ENCODE measurements around the gene SRGAP2C. TPM values are rescaled to one million over a fixed set of nuclear protein-coding genes. Genes with fewer than 3 reads are reported as not detected.
"Not testable (repeated sequence)": the region's sequence is repeated elsewhere in the genome, so short reads cannot be mapped to it uniquely, and the experiment has no call there.

The SRGAP2C gene
- total RNA-seq, 1 donor from 2014 or later = 65.3 TPM

- FAIRE-seq; H3K9me3 Mint-ChIP-seq (ENCODE audit: unreplicated experiment): not testable (repeated sequence)
Measured at GRCh38 chr1:121163850-121164757, 20.7 kb upstream of the SRGAP2C start.

GRCh38 chr1:121165296-121165695 lies 19.5 kb upstream of the SRGAP2C start:
- H2AFZ ChIP-seq (ENCODE audit: low read depth, low read length); H3K4me3 ChIP-seq (ENCODE audit: insufficient read depth, low read depth, low read length); H3K79me2 ChIP-seq (ENCODE audit: insufficient read depth, low read length); H3K36me3 ChIP-seq (ENCODE audit: insufficient read depth, low read length); H3K4me3 Mint-ChIP-seq (ENCODE audit: unreplicated experiment); H3K36me3 Mint-ChIP-seq (ENCODE audit: low read depth, unreplicated experiment); H3K27me3 Mint-ChIP-seq (ENCODE audit: low read depth, unreplicated experiment); H3K4me1 Mint-ChIP-seq (ENCODE audit: low read depth, unreplicated experiment); H4K20me1 ChIP-seq (ENCODE audit: insufficient read depth, low read length); H3K9me3 Mint-ChIP-seq (ENCODE audit: unreplicated experiment); H3K4me2 ChIP-seq (ENCODE audit: low read length); H3K27ac Mint-ChIP-seq (ENCODE audit: unreplicated experiment); FAIRE-seq; H3K9ac ChIP-seq (ENCODE audit: low read length); DNase-seq (ENCODE audit: low read depth); H3K9me3 ChIP-seq (ENCODE audit: insufficient read depth, low read depth, low read length); H3K27ac ChIP-seq (ENCODE audit: low read depth, low read length); H3K27me3 ChIP-seq (ENCODE audit: insufficient read depth, low read length); H3K4me1 ChIP-seq (ENCODE audit: insufficient read depth, low read length): not testable (repeated sequence)

More at GRCh38 chr1:121163850-121164757, 20.7 kb upstream of the SRGAP2C start:
- not testable (repeated sequence) for H3K27me3 Mint-ChIP-seq (ENCODE audit: low read depth, unreplicated experiment); H3K4me1 Mint-ChIP-seq (ENCODE audit: low read depth, unreplicated experiment); H3K4me3 ChIP-seq (ENCODE audit: insufficient read depth, low read depth, low read length); H3K27ac ChIP-seq (ENCODE audit: low read depth, low read length); H3K4me2 ChIP-seq (ENCODE audit: low read length); H3K27ac Mint-ChIP-seq (ENCODE audit: unreplicated experiment); H3K4me1 ChIP-seq (ENCODE audit: insufficient read depth, low read length); H3K27me3 ChIP-seq (ENCODE audit: insufficient read depth, low read length); H3K9me3 ChIP-seq (ENCODE audit: insufficient read depth, low read depth, low read length); H2AFZ ChIP-seq (ENCODE audit: low read depth, low read length); H3K9ac ChIP-seq (ENCODE audit: low read length); H3K79me2 ChIP-seq (ENCODE audit: insufficient read depth, low read length); H3K4me3 Mint-ChIP-seq (ENCODE audit: unreplicated experiment); H3K36me3 ChIP-seq (ENCODE audit: insufficient read depth, low read length); H3K36me3 Mint-ChIP-seq (ENCODE audit: low read depth, unreplicated experiment); H4K20me1 ChIP-seq (ENCODE audit: insufficient read depth, low read length)
- DNase-seq (ENCODE audit: low read depth) = peak; percentile 81

DNA sequence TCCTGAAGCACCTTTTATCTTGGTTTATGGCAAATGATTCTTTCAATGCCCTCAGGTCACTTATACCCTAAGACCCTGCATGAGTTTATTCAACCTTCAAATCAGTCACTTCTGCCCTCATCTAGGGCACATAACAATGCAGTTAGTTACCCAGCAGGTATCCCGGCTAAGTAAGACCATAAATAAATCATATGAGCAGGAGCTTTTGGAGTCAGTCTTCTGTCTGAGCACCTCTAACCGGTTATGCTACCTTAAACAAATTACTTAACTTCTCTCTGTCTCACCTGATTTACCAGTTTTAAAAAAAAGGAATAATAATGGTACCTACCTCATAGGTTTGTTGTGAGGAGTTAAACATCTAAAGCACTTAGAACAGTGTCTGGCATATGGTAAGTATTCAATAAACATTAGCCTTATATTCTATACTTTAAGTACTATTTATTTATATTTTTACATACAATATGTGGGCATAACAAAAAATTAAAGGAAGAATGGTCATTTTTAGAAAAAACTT lies 17.5 kb upstream of the SRGAP2C start:
- not testable (repeated sequence) for H4K20me1 ChIP-seq (ENCODE audit: insufficient read depth, low read length); H3K4me1 ChIP-seq (ENCODE audit: insufficient read depth, low read length); H3K4me3 ChIP-seq (ENCODE audit: insufficient read depth, low read depth, low read length); H2AFZ ChIP-seq (ENCODE audit: low read depth, low read length); H3K9me3 ChIP-seq (ENCODE audit: insufficient read depth, low read depth, low read length); H3K4me2 ChIP-seq (ENCODE audit: low read length); H3K27me3 Mint-ChIP-seq (ENCODE audit: low read depth, unreplicated experiment); H3K27ac ChIP-seq (ENCODE audit: low read depth, low read length); H3K27me3 ChIP-seq (ENCODE audit: insufficient read depth, low read length); H3K36me3 Mint-ChIP-seq (ENCODE audit: low read depth, unreplicated experiment); H3K36me3 ChIP-seq (ENCODE audit: insufficient read depth, low read length); H3K27ac Mint-ChIP-seq (ENCODE audit: unreplicated experiment); H3K4me3 Mint-ChIP-seq (ENCODE audit: unreplicated experiment); DNase-seq (ENCODE audit: low read depth); H3K4me1 Mint-ChIP-seq (ENCODE audit: low read depth, unreplicated experiment); H3K79me2 ChIP-seq (ENCODE audit: insufficient read depth, low read length); H3K9me3 Mint-ChIP-seq (ENCODE audit: unreplicated experiment); H3K9ac ChIP-seq (ENCODE audit: low read length); FAIRE-seq

DNA sequence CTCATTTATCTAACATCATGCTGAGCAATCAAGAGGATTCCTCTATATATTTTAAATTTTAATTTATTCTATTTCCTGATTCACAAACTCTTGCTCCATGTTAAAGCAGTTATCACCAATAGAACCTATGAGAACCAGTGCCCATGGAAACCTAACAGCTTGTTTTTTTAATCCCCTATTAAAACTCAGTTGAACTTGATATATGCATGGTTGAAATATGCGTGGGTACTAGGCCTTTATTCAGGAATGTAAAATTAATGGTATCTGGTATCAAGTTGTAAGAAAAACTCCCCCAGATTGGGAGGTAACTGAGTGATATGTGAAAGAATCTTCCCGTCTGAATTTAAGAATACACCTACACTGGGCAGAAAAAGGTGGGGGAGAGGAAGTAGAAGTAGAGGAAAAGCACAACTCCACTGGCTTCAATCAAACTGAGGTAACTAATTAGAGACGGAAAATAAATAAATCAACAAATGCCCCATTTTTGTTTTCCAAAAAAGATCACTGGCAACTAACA lies 16.6 kb upstream of the SRGAP2C start:
- not testable (repeated sequence) for H3K27me3 Mint-ChIP-seq (ENCODE audit: low read depth, unreplicated experiment)

DNA sequence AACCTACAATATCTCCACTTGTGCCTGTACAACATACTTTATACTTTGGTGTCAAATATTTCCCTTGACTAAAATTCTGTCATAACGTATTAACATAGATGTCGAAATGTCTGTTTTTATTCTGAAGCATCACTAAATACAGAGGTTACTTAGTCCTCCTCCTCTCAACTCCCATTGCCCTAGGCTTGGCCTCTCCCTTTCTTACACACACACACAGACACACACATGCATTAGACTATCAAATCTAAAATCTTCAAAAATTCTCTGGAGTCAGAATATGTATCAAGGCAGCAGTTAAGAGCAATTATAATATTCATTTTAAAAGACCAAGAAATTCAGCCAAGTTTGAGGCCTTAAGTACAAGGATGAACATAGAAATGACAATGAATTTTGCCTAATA lies 8.1 kb upstream of the SRGAP2C start:
- not testable (repeated sequence) for H3K4me3 Mint-ChIP-seq (ENCODE audit: unreplicated experiment); H3K27ac Mint-ChIP-seq (ENCODE audit: unreplicated experiment); H3K4me2 ChIP-seq (ENCODE audit: low read length); H3K9me3 ChIP-seq (ENCODE audit: insufficient read depth, low read depth, low read length); H4K20me1 ChIP-seq (ENCODE audit: insufficient read depth, low read length); DNase-seq (ENCODE audit: low read depth); FAIRE-seq; H3K27me3 ChIP-seq (ENCODE audit: insufficient read depth, low read length); H2AFZ ChIP-seq (ENCODE audit: low read depth, low read length); H3K9me3 Mint-ChIP-seq (ENCODE audit: unreplicated experiment); H3K9ac ChIP-seq (ENCODE audit: low read length); H3K4me1 ChIP-seq (ENCODE audit: insufficient read depth, low read length); H3K4me3 ChIP-seq (ENCODE audit: insufficient read depth, low read depth, low read length); H3K79me2 ChIP-seq (ENCODE audit: insufficient read depth, low read length); H3K36me3 ChIP-seq (ENCODE audit: insufficient read depth, low read length); H3K27ac ChIP-seq (ENCODE audit: low read depth, low read length); H3K4me1 Mint-ChIP-seq (ENCODE audit: low read depth, unreplicated experiment); H3K27me3 Mint-ChIP-seq (ENCODE audit: low read depth, unreplicated experiment); H3K36me3 Mint-ChIP-seq (ENCODE audit: low read depth, unreplicated experiment)

More for the DNA sequence above, 16.6 kb upstream of the SRGAP2C start:
- H3K4me2 ChIP-seq (ENCODE audit: low read length); H3K4me3 Mint-ChIP-seq (ENCODE audit: unreplicated experiment); DNase-seq (ENCODE audit: low read depth); H3K27me3 ChIP-seq (ENCODE audit: insufficient read depth, low read length); H3K27ac Mint-ChIP-seq (ENCODE audit: unreplicated experiment); H3K79me2 ChIP-seq (ENCODE audit: insufficient read depth, low read length); H3K4me1 Mint-ChIP-seq (ENCODE audit: low read depth, unreplicated experiment); H3K27ac ChIP-seq (ENCODE audit: low read depth, low read length); H3K9me3 Mint-ChIP-seq (ENCODE audit: unreplicated experiment); H3K4me1 ChIP-seq (ENCODE audit: insufficient read depth, low read length); H3K36me3 ChIP-seq (ENCODE audit: insufficient read depth, low read length); H3K4me3 ChIP-seq (ENCODE audit: insufficient read depth, low read depth, low read length); H3K9ac ChIP-seq (ENCODE audit: low read length); H2AFZ ChIP-seq (ENCODE audit: low read depth, low read length); H3K9me3 ChIP-seq (ENCODE audit: insufficient read depth, low read depth, low read length); FAIRE-seq; H4K20me1 ChIP-seq (ENCODE audit: insufficient read depth, low read length); H3K36me3 Mint-ChIP-seq (ENCODE audit: low read depth, unreplicated experiment): not testable (repeated sequence)

DNA sequence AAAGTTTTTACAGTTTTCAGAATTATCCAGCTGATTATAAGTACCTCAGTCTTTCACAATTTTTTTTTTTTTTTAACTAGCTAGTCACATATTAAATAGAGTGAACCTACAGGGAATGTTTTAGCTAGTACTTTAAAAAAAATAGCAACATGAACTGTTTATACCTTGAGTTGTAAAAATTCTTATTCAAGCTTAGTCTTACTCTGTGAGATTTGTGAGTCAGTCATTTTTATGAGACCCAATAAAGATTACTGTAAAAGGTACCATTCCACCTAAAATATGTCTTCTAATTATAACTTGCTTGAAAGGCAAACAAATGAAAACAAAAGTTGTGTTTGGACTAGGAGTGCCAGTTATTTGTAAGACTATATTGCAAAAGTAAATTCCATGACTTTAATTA lies 6.6 kb upstream of the SRGAP2C start:
- H4K20me1 ChIP-seq (ENCODE audit: insufficient read depth, low read length); H3K27me3 ChIP-seq (ENCODE audit: insufficient read depth, low read length); H2AFZ ChIP-seq (ENCODE audit: low read depth, low read length); H3K4me1 Mint-ChIP-seq (ENCODE audit: low read depth, unreplicated experiment); H3K4me3 Mint-ChIP-seq (ENCODE audit: unreplicated experiment); H3K4me3 ChIP-seq (ENCODE audit: insufficient read depth, low read depth, low read length); H3K36me3 Mint-ChIP-seq (ENCODE audit: low read depth, unreplicated experiment); H3K79me2 ChIP-seq (ENCODE audit: insufficient read depth, low read length); H3K9me3 ChIP-seq (ENCODE audit: insufficient read depth, low read depth, low read length); H3K9me3 Mint-ChIP-seq (ENCODE audit: unreplicated experiment); H3K4me2 ChIP-seq (ENCODE audit: low read length); H3K27ac Mint-ChIP-seq (ENCODE audit: unreplicated experiment); FAIRE-seq; H3K27me3 Mint-ChIP-seq (ENCODE audit: low read depth, unreplicated experiment); H3K27ac ChIP-seq (ENCODE audit: low read depth, low read length); H3K9ac ChIP-seq (ENCODE audit: low read length); H3K4me1 ChIP-seq (ENCODE audit: insufficient read depth, low read length); DNase-seq (ENCODE audit: low read depth); H3K36me3 ChIP-seq (ENCODE audit: insufficient read depth, low read length): not testable (repeated sequence)
